Choroid plexus epithelial cell (primary cell): ENCODE measurements around the gene C7orf25.

ENCODE experiments used
- DNase-seq: peaks from one replicate; pipeline ENCODE4 v3.0.0-alpha.2; 2010; ENCODE audit warnings: low read depth
- H3K4me3 ChIP-seq: 2 replicates; pipeline ENCODE4 v1.5.1; 2011; ENCODE audit warnings: low read depth, mild to moderate bottlenecking, control low read depth, low read length, moderate library complexity
- TF ChIP-seq, protein P1 (sequence below): conservative IDR thresholded peaks from 2 replicates; pipeline ENCODE4 v1.5.1; 2011; ENCODE audit warnings: low read depth, mild to moderate bottlenecking, control low read depth, inconsistent platforms, low read length, moderate library complexity

C7orf25 gene

DNA sequence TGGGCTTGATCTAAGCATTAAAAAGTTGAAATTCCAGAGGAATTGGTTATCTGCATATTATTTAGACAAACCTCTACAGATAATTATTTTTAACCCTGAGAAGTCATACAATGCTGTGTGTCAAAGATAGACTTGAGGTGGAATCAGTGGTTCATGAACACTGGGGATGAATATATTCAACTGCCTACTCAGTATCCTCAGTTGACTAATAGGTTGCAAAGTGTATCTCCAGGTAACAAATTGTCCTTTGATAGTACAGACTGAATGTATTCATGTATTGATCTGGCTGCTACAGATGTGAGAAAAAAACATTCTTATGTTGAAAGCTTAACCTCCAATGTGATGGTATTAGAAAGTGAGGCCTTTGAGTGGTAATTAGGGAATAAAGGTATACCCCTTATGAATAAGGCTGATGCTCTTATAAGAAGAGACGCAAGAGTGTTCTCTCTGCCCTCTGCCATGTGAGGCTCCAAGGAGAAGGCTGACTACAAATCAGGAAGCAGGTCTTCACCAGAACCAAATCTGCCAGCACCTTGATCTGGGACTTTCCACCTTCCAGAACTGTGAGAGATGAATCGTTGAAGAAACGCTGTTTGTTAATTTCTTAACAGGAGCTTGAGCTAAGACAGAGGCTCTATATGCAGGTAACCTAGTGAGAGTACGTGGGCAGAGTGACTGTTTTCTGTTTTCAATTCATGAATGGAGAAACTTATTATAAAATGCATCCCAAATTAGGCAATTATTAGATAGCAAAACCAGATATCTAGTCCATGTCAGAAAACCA lies 27.8 kb upstream of the C7orf25 start:
- H3K4me3 ChIP-seq, result no peak overlapping the region
- TF ChIP-seq, protein P1, sequence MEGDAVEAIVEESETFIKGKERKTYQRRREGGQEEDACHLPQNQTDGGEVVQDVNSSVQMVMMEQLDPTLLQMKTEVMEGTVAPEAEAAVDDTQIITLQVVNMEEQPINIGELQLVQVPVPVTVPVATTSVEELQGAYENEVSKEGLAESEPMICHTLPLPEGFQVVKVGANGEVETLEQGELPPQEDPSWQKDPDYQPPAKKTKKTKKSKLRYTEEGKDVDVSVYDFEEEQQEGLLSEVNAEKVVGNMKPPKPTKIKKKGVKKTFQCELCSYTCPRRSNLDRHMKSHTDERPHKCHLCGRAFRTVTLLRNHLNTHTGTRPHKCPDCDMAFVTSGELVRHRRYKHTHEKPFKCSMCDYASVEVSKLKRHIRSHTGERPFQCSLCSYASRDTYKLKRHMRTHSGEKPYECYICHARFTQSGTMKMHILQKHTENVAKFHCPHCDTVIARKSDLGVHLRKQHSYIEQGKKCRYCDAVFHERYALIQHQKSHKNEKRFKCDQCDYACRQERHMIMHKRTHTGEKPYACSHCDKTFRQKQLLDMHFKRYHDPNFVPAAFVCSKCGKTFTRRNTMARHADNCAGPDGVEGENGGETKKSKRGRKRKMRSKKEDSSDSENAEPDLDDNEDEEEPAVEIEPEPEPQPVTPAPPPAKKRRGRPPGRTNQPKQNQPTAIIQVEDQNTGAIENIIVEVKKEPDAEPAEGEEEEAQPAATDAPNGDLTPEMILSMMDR, result no peak
- no peak for DNase-seq

DNA sequence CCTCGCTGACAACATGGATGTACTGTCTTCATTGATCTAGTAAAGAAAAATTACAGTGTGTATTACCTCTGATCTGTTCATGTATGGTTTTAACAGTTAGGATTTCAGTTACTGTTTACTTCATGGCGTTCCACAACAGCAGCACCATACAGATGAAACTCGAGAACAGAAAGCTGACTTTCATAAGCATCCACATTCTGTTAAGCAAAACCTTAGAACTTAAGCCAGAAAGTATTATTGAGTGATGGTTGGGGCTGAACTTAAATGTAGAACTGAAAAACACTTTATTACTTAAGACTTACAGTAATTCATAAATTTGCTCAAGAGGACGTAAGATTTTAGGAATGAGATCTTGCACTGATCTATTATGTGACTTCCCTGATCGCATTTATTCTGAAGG lies 24.0 kb upstream of the C7orf25 start:
- H3K4me3 ChIP-seq, result no peak overlapping the region
- no peak for DNase-seq
- TF ChIP-seq, protein P1, result no peak

DNA sequence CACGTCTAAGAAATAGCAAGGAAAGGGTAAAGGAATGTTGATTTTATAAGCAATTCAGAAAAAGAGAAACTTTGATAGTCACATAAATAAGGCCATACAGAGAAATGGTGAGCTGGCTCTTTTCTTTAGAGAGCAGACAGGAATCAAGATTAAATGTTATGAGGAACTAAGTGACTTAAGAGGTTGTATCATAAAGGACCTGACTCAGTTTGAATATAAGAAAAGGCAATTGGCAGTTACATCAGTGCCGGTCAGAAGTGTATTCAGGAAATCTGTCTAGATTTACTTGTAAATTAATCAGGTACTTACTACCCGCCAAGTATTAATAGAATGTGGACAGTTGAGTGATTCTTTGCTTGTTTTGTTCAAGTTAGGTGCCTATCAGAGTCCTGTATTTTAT lies 22.4 kb upstream of the C7orf25 start:
- TF ChIP-seq, protein P1, result no peak
- no peak for DNase-seq
- H3K4me3 ChIP-seq, result no peak overlapping the region

DNA sequence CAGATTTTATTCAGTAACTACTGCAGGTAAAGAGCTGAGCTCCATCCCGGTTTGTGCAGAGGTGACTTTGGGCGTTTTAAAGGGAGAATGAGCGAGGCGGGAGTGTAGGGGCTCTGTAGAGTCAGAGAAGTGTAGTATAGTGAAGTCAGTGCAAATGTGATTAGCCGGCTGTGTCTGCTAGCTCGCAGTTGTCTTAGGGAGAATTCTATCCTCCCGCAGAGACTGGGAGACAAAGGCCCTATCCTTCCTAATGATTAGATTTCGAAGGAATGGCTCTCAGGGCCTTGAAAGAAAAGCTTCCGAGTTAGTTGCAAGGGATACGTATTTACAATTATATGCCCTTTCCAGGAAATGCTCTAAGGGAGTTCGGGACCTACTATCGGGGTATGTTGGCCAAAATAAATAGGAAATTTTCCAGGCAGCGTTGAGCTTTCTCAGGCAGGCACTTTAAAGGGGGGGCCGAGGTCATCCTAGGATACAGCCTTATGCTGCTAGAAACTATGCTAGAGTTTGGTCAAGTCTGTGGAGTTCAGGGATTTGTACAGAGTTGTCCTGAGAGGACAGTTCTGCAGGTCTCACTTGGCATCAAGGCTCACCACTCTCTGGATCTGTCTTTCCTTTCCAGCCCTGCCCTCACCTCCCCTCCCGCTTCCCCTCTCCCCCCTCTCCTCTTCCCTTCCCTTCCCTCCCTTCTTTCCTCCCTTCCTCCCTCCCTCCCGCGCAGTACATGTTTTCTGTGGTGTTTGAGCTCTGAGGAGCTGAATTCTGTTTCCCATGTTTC lies 21.1 kb upstream of the C7orf25 start:
- DNase-seq, result peak; percentile 42
- peak overlapping the region; percentile 99 for H3K4me3 ChIP-seq
- TF ChIP-seq, protein P1, result no peak

DNA sequence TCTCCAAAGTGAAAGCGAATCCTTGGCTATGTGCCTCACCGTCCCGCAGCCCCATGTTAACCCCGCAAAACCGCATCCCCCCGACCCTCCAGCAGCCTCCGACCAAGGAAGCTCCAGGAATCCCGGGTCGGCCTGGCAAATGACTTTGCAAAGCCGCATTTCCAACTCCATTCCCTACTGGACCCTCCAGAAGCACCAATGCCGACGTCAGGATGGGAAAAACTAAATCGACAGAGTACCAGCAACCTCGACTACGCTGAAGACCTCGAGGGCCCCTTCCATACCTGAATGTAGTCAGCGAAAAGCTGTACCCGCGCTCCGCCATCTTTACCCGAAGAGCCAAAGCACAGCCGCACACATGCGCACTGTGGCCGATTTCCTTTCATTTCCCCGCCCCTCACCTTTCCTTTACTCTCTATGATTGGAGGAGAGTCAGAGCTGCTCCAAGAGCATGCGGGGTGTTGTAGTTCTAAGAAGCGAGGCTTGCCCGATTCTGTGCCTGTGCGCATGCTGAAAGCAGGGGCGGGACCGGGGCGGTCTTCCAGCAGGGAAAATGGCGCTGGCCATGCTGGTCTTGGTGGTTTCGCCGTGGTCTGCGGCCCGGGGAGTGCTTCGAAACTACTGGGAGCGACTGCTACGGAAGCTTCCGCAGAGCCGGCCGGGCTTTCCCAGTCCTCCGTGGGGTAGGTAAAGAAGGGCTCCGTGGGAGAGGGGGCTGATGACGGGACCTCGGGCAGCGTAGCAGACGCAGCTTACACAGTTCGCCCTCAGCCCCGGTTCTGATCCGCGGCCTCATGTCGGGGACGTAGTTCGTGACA lies 20.2 kb upstream of the C7orf25 start, which contains the start of the genes MRPL32 and PSMA2:
Gene MRPL32 (plus strand): TSS at position 543 of the 818 bp plus-strand sequence. CDS start 11 bp downstream, at position 554.
Gene PSMA2 (minus strand): TSS at position 341 of the 818 bp plus-strand sequence. CDS start 16 bp downstream, at position 325.
- TF ChIP-seq, protein P1, result no peak
- DNase-seq, result peak; percentile 99
- H3K4me3 ChIP-seq, result peak within 1 kb of the TSS; percentile 99

DNA sequence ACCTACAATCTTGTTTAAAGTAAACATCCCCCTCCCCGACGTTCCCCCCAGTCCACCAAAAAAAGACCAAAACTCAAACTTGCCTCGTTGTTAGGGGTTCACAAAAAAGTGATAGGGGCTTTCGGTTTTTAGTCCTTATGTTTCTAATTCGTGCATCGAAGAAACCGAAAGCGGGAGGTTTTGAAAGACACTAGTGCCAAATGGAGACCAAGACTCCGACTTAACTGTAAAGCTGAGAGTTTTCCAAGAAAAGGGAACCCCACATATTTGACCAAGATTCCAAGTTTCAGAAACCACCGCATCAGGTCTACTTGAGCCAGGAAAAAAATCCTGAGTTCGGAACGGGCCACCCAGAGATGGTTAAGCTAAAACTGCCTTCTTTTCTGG lies 19.6 kb upstream of the C7orf25 start:
- TF ChIP-seq, protein P1, result no peak
- H3K4me3 ChIP-seq, result peak overlapping the region; percentile 62
- DNase-seq, result peak; percentile 42
